A549 (cell line): ENCODE measurements around the gene LRRC17. TPM values are rescaled to one million over a fixed set of nuclear protein-coding genes. Genes with fewer than 3 reads are reported as not detected.
"Not testable (repeated sequence)": the region's sequence is repeated elsewhere in the genome, so short reads cannot be mapped to it uniquely, and the experiment has no call there.

Source experiments
- ATAC-seq, 2 experiments: fragments of 200-7000 bp in 1 of 2; fragments of >200 bp in 1 of 2; cut with Nextera tagmentation in 1 of 2; cut with Tn5 transposase in 1 of 2; 3 replicates each; pipeline versions ENCODE4 v1.8.0 to v1.9.1; 2018 to 2020; ENCODE audit warnings: mild to moderate bottlenecking in 1 of 2, moderate library complexity in 1 of 2
- CTCF ChIA-PET: fragments of 300-600 bp; sonication (Branson Sonifier 250); formaldehyde crosslinking; extraction: SDS; loops from one replicate; lab custom pipeline; 2021; ENCODE audit warnings: antibody characterized with exemption, inconsistent platforms; lab: Yijun Ruan, JAX
- POLR2A ChIA-PET: fragments of 350-600 bp; formaldehyde crosslinking; extraction: SDS; loops from one replicate; lab custom pipeline; 2021; ENCODE audit warnings: antibody characterized with exemption, inconsistent platforms; lab: Yijun Ruan, JAX
- DNase-seq, 2 experiments: peaks; one replicate each; pipeline versions ENCODE4 v3.0.0 to v3.0.0-alpha.2; 2011 to 2016; ENCODE audit warnings: low read depth in 1 of 2, low spot score in 1 of 2
- FAIRE-seq: peaks from 2 replicates; lab custom pipeline; 2011; peaks lifted over from hg19 to GRCh38; lab: Jason Lieb, UNC
- H3K27ac ChIP-seq, 2 experiments: fragments of >200 bp; sonication (Bioruptor Twin); formaldehyde crosslinking; 3 replicates each; pipeline ENCODE4 v1.5.1; 2016 to 2017
- H3K4me1 ChIP-seq: fragments of >200 bp; sonication (Bioruptor Twin); formaldehyde crosslinking; 3 replicates; pipeline ENCODE4 v1.6.1; 2016
- H3K4me2 ChIP-seq: fragments of >200 bp; sonication (Bioruptor Twin); formaldehyde crosslinking; 3 replicates; pipeline ENCODE4 v1.6.1; 2016
- H3K4me3 ChIP-seq: fragments of >200 bp; sonication (Bioruptor Twin); formaldehyde crosslinking; 3 replicates; pipeline ENCODE4 v1.5.1; 2016
- H3K9me3 ChIP-seq: fragments of >200 bp; sonication (Bioruptor Twin); formaldehyde crosslinking; 3 replicates; pipeline ENCODE4 v1.6.1; 2016
- CEBPB ChIP-seq, 2 experiments: fragments of >200 bp in 1 of 2; sonication (Bioruptor Twin) in 1 of 2; formaldehyde crosslinking in 1 of 2; IDR thresholded peaks; 2 replicates each; pipeline ENCODE4 v1.6.1; 2012 to 2016
- CHD4 ChIP-seq: fragments of 200-600 bp; sonication (generic); IDR thresholded peaks from 2 replicates; pipeline ENCODE4 v1.6.1; 2016; ENCODE audit warnings: antibody characterized with exemption, mild to moderate bottlenecking, borderline replicate concordance
- EHF ChIP-seq: fragments of 250-450 bp; sonication (Bioruptor Pico); IDR thresholded peaks from 2 replicates; pipeline ENCODE4 v1.5.0; 2020; ENCODE audit warnings: mild to moderate bottlenecking
- FOSL2 ChIP-seq, 2 experiments: fragments of 450-650 bp in 1 of 2; fragments of >200 bp in 1 of 2; sonication (Bioruptor Twin) in 1 of 2; formaldehyde crosslinking; IDR thresholded peaks; 2 replicates each; pipeline versions ENCODE4 v1.5.0 to v1.6.1; 2016 to 2020; ENCODE audit warnings: mild to moderate bottlenecking in 1 of 2, moderate library complexity in 1 of 2
- HOXB13 ChIP-seq: fragments of 250-450 bp; sonication (Bioruptor Pico); IDR thresholded peaks from 2 replicates; pipeline ENCODE4 v1.5.0; 2020; ENCODE audit warnings: low read depth, mild to moderate bottlenecking, moderate library complexity
- JUN ChIP-seq, 2 experiments: fragments of >200 bp; sonication (Bioruptor Twin); formaldehyde crosslinking; IDR thresholded peaks; 2 replicates in 1 of 2; 3 replicates in 1 of 2; pipeline ENCODE4 v1.6.1; 2016 to 2017
- KDM5A ChIP-seq: fragments of 200-600 bp; sonication (generic); IDR thresholded peaks from 2 replicates; pipeline ENCODE4 v1.6.1; 2016; ENCODE audit warnings: antibody characterized with exemption, mild to moderate bottlenecking
- MAFK ChIP-seq: fragments of 450-650 bp; IDR thresholded peaks from 2 replicates; pipeline ENCODE4 v1.6.1; 2014; ENCODE audit not compliant: partially characterized antibody
- NFE2L2 ChIP-seq: fragments of 150-350 bp; conservative IDR thresholded peaks from 2 replicates; pipeline ENCODE4 v1.6.1; 2014; ENCODE audit warnings: low read length
- NR3C1 ChIP-seq: fragments of >200 bp; sonication (Bioruptor Twin); formaldehyde crosslinking; IDR thresholded peaks from 3 replicates; pipeline ENCODE4 v1.6.1; 2017
- RARB ChIP-seq: fragments of 250-450 bp; sonication (Bioruptor Pico); IDR thresholded peaks from 2 replicates; pipeline ENCODE4 v1.8.0; 2021; ENCODE audit warnings: mild to moderate bottlenecking, moderate library complexity
- SREBF2 ChIP-seq: fragments of 450-650 bp; IDR thresholded peaks from 2 replicates; pipeline ENCODE4 v1.6.1; 2014; ENCODE audit warnings: mild to moderate bottlenecking, moderate library complexity
- ZSCAN20 ChIP-seq: fragments of 250-450 bp; sonication (Bioruptor Pico); IDR thresholded peaks from 2 replicates; pipeline ENCODE4 v1.8.0; 2022; ENCODE audit warnings: mild to moderate bottlenecking, moderate library complexity
- WGBS: methylation state at CpG from one replicate; pipeline ENCODE4 v1.1.6; 2017; ENCODE audit errors: missing lambda C conversion rate; 5-methylcytosine and 5-hydroxymethylcytosine counted together
- polyA plus RNA-seq, 4 experiments: library from polyadenylated mRNA; depleted of rRNA in 3 of 4; stranded (reverse); fragments of >200 nt; fragmentation: RNase III in 1 of 4; extraction: RNeasy Plus Mini Kit Qiagen cat#74134 plus additional on column Dnase treatment in 1 of 4; gene quantifications; 2 replicates in 3 of 4; 3 replicates in 1 of 4; pipeline ENCODE4 v1.2.3, GENCODE V29; 2011 to 2017
- TF ChIP-seq, protein P1 (sequence below): fragments of 200-600 bp; sonication (generic); IDR thresholded peaks from 2 replicates; pipeline ENCODE4 v1.6.1; 2016; ENCODE audit warnings: antibody characterized with exemption, mild to moderate bottlenecking, moderate library complexity

LRRC17 gene
- polyA plus RNA-seq, 2 of the 4 experiments (the other 2 are of a cell fraction): 0.05 to 0.36 TPM

DNA sequence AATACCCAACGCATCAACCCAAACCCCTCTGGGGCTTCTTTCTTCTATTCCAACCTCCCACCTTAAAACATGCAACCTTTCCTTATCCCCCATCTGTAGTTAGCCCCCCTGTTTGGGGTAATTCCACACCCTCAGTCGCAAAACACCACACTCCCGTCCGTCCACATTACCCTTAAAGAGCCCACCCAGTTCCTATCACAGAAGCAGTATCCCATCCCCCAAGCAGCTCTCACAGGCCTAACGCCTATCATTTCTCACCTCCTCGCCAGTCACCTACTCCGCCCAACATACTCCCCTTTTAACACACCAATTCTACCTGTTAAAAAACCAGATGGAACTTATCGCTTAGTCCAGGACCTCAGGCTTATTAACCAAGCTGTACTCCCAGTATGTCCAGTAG lies 63.7 kb downstream of the LRRC17 start:
- ChIA-PET POLR2A (no interaction called here), CTCF (no interaction called here)
- FAIRE-seq (no peak), DNase-seq (no peak), ATAC-seq (no peak)
- WGBS: 92% methylated on average over 8 of the region's 8 CpGs
- H3K4me1 ChIP-seq: 0 out of 3 replicates have a peak, but pooled peaks cover 3% of the 10 kb centered on the region
- no peak for TF ChIP-seq FOSL2 (IDR thresholded peaks at IDR 0.05)
- TF ChIP-seq FOSL2 (CRISPR knock-in tag; IDR thresholded peaks at IDR 0.05): no peak
- no peak for TF ChIP-seq SREBF2
- TF ChIP-seq HOXB13: no peak
- no peak for TF ChIP-seq RARB (CRISPR knock-in tag)
- TF ChIP-seq CEBPB (IDR thresholded peaks at IDR 0.05): no peak
- TF ChIP-seq NR3C1: no peak
- TF ChIP-seq KDM5A: no peak
- TF ChIP-seq, protein P1, sequence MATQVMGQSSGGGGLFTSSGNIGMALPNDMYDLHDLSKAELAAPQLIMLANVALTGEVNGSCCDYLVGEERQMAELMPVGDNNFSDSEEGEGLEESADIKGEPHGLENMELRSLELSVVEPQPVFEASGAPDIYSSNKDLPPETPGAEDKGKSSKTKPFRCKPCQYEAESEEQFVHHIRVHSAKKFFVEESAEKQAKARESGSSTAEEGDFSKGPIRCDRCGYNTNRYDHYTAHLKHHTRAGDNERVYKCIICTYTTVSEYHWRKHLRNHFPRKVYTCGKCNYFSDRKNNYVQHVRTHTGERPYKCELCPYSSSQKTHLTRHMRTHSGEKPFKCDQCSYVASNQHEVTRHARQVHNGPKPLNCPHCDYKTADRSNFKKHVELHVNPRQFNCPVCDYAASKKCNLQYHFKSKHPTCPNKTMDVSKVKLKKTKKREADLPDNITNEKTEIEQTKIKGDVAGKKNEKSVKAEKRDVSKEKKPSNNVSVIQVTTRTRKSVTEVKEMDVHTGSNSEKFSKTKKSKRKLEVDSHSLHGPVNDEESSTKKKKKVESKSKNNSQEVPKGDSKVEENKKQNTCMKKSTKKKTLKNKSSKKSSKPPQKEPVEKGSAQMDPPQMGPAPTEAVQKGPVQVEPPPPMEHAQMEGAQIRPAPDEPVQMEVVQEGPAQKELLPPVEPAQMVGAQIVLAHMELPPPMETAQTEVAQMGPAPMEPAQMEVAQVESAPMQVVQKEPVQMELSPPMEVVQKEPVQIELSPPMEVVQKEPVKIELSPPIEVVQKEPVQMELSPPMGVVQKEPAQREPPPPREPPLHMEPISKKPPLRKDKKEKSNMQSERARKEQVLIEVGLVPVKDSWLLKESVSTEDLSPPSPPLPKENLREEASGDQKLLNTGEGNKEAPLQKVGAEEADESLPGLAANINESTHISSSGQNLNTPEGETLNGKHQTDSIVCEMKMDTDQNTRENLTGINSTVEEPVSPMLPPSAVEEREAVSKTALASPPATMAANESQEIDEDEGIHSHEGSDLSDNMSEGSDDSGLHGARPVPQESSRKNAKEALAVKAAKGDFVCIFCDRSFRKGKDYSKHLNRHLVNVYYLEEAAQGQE: no peak
- TF ChIP-seq ZSCAN20 (CRISPR knock-in tag): no peak
- H3K27ac ChIP-seq: no peak overlapping the region
- H3K4me2 ChIP-seq: no peak overlapping the region
- peaks cover 11% of the 10 kb centered on the region for H3K9me3 ChIP-seq
- H3K4me3 ChIP-seq: no peak overlapping the region

DNA sequence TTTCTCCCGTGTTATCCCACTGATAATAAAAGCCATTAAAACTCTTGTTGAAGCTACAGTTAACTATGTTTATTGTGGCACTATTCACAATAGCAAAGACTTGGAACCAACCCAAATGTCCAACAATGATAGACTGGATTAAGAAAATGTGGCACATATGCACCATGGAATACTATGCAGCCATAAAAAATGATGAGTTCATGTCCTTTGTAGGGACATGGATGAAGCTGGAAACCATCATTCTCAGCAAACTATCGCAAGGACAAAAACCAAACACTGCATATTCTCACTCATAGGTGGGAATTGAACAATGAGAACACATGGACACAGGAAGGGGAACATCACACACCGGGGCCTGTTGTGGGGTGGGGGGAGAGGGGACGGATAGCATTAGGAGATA lies 64.8 kb downstream of the LRRC17 start:
- WGBS: 86% methylated on average over 4 of the region's 4 CpGs
- ATAC-seq, CTCF ChIA-PET, H3K4me3 ChIP-seq, H3K4me1 ChIP-seq, POLR2A ChIA-PET, DNase-seq, H3K4me2 ChIP-seq, FAIRE-seq: not testable (repeated sequence)
- Histone ChIP-seq H3K9me3 (peaks cover 11% of the 10 kb centered on the region), H3K27ac (peak overlapping the region in 1 of 2 experiments; percentile 75; a peak in 3 of 6 replicates)

DNA sequence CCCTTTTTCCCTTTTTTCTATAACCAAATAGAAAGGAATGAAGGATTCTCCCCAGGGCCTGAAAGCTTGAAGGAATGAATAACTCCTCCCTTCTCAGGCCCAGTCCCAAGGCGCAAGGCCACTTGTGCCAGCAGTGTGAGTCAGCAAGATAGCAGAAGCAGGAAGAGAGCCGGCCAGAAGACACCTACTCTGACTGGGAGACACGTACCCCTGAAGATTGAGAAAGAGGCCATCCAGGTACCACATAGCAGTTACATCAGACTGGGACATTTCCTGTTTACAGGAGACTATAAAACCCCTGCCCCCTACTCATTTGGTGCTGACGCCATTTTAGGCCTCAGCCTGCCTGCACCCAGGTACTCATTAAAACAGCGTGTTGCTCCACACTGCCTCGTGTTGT lies 65.5 kb downstream of the LRRC17 start:
- peak overlapping the region; percentile 62 to 75 for H3K27ac ChIP-seq
- POLR2A ChIA-PET: no interaction called here

DNA sequence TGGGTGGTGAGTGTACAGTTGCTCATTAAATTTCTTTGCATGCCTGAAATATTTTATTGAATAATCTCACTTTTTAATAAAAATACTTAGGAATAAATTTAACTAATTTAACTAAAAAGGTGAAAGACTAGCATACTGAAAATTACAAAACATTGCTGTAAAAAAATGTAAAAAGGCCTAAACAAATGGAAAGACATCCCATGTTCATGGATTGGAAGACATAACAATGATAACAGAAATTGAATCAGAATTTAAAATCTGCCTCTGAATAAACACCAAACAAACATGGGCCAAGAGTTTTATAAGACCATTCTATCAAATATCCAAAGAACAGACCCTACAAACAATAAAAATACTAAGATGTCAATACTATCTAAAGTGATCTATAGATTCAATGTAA lies 66.9 kb downstream of the LRRC17 start:
- TF ChIP-seq CHD4 (no peak), NFE2L2 (no peak)
- POLR2A ChIA-PET: no interaction called here
- CTCF ChIA-PET: no interaction called here
- DNase-seq (no peak), FAIRE-seq (no peak), ATAC-seq (no peak)
- Histone ChIP-seq H3K4me3 (no peak overlapping the region), H3K4me1 (0 out of 3 replicates have a peak, but pooled peaks cover 3% of the 10 kb centered on the region), H3K4me2 (no peak overlapping the region), H3K27ac (no peak overlapping the region), H3K9me3 (peaks cover 11% of the 10 kb centered on the region)

More for the DNA sequence above, 65.5 kb downstream of the LRRC17 start:
- Histone ChIP-seq H3K4me1 (0 out of 3 replicates have a peak, but pooled peaks cover 3% of the 10 kb centered on the region), H3K4me2 (no peak overlapping the region), H3K4me3 (no peak overlapping the region), H3K9me3 (peaks cover 11% of the 10 kb centered on the region)
- 51% methylated on average over 6 of the region's 6 CpGs for WGBS
- TF ChIP-seq JUN (IDR thresholded peaks at IDR 0.05) (0 out of 5 replicates have a peak, but pooled peaks of 1 of the 2 experiments have one; percentile 24), FOSL2 (IDR thresholded peaks at IDR 0.05) (no peak), FOSL2 (CRISPR knock-in tag; IDR thresholded peaks at IDR 0.05) (peak; percentile 48), MAFK (peak; percentile 69), NR3C1 (no peak), CEBPB (IDR thresholded peaks at IDR 0.05) (peak; percentile 25 to 63; a peak in 2 of 4 replicates), EHF (no peak), KDM5A (no peak)
- CTCF ChIA-PET: no interaction called here
- DNase-seq (peak; percentile 25 to 79), FAIRE-seq (no peak), ATAC-seq (peak in 1 of 2 experiments; percentile 60; a peak in 2 of 6 replicates)
